HG02588 (cell line): ENCODE measurements around the gene DPP6.

Source experiments
- ATAC-seq: cut with Tn5 transposase; IDR thresholded peaks from one replicate; pipeline ENCODE4 v1.9.1; 2021; ENCODE audit warnings: mild to moderate bottlenecking, moderate library complexity; ENCODE audit not compliant: unreplicated experiment

The DPP6 gene

DNA sequence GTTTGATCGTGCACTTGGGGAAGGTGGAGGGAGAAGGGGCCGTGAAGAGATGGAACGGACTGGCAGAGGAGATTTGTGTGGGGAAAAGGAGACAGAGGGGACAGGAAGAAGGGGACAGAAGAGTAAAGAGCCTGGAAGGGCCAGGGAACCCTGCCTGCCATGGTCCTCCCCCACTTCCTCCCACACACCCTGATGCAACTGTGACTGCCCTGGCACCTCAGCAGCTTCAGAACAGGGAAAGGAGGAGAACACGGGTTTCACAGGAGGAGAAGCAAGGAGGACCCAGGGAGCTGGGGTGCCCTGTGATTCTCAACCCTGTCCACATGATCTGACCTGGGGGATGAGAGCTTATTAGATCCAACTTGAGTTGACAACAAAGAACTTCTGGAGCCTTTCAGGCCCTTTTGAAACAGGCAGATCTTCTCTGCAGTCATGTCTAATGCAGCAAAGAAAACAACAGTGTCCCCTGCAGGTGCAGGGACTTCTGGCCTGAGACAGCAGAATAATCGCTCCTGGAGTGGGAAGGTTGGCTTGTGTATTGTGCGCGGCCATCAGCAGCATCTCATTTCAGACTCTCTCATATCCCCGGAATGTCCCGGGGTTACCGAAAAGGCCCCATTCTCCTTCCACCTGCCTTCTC, 529.2 kb downstream of the DPP6 start:
- ATAC-seq = no peak

GRCh38 chr7:154583454-154583853, 531.3 kb downstream of the DPP6 start:
- ATAC-seq = no peak

- no peak for ATAC-seq
Observed at GRCh38 chr7:154584352-154585252, 532.4 kb downstream of the DPP6 start.

GRCh38 chr7:154587792-154588191, 535.6 kb downstream of the DPP6 start:
- ATAC-seq = no peak

DNA sequence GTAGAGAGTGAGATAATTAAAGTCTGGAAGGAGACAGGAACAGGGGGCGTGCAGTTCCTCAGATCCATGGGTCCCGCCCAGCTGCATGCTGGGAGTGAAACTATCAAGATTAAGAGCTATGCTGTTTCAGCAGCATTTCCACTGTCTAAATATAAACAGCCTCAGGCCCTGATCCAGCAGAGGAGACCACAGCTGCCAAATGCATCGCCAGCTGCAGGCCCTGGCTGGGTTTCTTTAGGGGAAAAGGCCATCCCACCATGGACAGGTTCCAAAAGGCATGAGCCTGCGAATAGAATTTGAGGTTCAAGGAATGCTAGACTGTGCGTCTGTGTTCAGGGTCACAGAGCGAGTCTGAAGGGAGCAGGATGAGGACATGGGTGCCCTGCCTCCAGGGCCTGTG, 539.3 kb downstream of the DPP6 start:
- ATAC-seq = no peak

DNA sequence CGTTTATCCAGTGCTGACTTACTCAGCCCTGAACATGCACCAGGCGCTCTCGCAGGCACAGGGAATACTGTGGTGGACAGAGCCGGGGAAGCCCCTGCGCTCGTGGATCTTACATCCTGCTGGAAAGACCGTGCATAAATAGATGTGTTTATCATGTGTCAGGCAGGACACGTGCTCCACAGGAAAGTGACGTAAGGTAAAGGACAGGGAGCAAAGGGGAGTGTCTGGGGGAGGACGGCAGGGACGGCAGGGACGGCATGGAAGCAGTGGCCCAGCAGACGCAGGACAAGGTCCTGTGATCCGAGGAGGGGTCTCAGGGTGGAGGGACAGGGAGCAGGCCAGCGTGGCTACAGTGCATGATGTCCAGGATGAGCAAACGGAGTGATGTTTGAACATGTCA, 540.2 kb downstream of the DPP6 start:
- no peak for ATAC-seq

- no peak for ATAC-seq
Observed at GRCh38 chr7:154598396-154598795, 546.2 kb downstream of the DPP6 start.

DNA sequence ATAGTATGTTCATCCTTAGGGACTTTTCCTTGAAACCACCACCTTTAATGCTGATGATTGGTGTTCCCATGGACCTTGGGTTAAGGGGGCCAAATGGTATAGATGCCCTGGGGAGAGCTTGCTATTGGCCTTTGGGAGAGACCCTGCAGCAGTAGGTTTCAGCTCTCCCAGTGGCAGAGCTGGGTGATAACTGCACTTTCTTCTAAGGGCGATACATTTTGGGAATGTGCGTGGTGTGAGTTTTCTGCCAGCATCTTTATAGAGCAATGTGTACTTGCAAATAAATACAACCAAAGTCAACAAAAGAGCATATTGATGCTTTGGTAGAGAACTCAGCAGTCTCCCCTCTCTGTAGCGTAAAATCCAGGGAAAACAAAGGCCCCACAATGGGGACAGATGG, 546.7 kb downstream of the DPP6 start:
- ATAC-seq = no peak

- no peak for ATAC-seq
Observed at GRCh38 chr7:154610903-154611302, 558.7 kb downstream of the DPP6 start.

DNA sequence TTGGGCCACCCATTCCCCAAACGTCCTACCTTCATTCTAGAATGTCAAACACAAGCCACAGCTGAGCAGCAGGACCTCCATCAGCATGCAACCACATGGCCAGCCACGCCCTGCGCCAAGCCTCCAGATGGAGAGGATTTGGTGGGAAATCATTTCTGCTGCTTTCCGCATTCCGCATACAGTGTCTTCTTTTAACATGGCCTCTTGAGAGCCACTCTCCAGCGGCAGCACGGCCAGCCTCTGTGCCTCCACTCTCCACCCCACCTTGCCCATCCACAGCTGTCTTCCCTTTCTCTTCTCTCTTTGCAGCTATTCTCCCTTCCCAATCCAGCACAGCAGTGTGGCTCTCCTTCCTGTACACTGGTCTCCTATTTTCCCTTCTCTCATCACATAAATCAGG, 561.6 kb downstream of the DPP6 start:
- no peak for ATAC-seq

DNA sequence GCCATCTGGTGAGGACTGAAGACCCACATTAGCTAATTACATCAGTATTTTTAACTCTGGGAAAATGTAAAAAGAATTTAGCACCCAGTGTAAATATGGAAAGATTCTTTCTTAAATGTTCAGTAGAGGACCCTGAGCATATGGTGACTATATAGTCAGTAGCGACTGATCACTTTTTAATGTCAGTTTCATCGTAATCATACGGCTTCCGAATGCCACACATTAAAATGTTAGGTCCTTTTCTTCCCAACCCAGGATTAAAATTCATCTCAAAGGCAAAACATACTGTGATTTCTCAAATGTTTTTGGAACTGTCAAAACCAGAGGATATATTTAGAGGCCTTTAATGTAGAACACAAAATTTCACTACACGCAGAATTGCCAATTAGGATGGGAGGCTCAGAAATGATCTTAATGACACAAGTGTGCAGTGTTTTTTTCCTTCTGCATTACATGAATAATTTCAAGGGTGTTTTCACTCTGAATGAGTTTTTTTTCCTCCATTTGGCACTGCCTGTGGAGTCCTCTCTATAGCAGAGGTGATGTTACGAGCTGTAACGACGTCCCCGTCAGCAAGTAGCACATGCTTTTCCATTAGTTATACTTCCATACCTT, 568.0 kb downstream of the DPP6 start:
- ATAC-seq = no peak

- no peak for ATAC-seq
Observed at GRCh38 chr7:154623399-154623798, 571.2 kb downstream of the DPP6 start.

DNA sequence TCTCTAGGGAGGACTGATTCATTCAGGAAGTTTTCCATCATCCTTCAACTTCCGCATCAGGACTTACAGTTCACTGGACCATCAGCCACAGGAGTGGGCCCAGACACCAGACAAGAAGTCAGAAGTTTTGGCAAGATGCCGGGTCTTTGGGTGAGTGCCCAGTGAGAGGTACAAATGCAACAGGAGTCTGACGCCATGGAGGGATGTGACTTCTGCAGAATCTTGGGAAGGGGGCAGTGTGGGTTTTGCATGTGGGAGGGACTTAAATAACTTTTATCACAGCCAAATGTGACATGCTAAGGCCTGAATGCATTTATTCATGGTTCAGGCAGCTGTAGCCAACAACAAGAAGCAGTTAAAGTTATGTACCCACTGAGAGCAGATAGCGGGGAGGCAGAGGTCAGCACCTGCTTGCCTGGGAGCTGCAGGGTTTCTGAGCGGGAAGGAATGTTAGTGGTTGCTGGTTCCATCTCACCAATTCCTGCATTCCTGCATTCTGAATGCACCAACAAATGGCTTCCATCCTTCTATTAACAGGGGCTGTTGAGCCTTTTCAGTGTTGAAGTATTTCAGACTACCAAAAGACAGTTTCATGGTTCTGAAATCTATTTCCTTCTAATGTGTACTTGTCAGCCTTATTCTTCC, 575.6 kb downstream of the DPP6 start:
- ATAC-seq = no peak

DNA sequence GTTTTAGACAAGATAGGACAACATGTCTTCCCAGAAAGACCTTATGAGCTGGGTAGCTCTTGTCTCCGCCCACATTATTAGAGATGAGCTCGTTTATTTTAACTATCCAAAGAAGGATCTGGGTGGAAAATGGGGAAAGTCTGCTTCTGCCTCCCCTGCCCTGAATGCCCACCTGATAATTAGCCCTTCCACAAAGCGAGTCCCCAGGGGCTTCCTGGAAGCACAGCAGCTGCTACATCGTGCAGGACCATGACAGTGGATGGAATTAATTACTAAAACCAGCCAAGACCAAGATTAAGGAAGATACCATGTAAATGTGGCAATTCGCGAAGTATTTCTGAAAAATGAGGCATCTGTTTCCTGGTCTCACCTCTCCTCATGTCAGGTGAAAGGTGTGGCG, 576.4 kb downstream of the DPP6 start:
- no peak for ATAC-seq

- ATAC-seq = no peak
Observed at GRCh38 chr7:154631162-154631561, 579.0 kb downstream of the DPP6 start.

DNA sequence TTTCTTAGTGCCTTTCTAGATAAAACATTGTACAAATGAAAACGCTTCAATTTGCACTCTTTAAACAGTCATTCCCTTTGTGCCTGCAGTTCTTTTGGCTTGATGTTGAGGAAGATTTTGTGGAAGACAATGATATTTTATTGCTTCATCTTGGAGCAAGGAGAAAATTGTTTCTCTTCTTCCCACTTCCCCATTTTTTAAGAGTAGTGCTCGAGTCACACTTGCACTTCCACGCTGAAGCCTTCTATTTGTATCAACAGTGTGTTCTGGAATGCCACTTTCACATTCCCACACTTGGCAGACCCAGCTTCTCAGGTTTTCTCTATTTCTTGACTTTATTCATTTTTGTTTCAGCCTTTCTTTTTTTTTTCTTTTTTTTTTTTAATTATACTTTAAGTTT, 581.4 kb downstream of the DPP6 start:
- ATAC-seq = no peak

GRCh38 chr7:154638286-154638685, 586.1 kb downstream of the DPP6 start:
- no peak for ATAC-seq

GRCh38 chr7:154640266-154640865, 588.2 kb downstream of the DPP6 start:
- no peak for ATAC-seq

- no peak for ATAC-seq
Observed at GRCh38 chr7:154640917-154641316, 588.7 kb downstream of the DPP6 start.

DNA sequence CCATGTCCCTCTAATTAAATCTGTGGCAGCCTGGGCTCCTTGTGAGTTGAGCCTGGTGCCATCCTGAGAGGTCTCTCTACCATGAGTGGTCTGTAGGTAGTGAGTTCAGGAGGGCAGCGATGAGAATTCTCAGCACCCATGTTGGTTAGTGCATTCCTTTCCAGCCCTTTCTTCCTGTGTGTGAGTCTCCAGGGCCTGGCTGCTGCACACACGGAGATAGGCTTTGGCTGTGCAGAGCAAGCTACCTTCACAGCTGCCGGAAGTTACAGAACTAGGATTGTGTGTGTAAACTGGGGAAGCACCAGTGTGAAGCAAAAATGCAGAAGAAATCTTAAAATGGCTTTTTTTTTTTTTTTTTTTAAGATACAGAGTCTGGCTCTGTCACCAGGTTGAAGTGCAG, 592.2 kb downstream of the DPP6 start:
- ATAC-seq = no peak
